Naive B cell (primary cell): ENCODE measurements around the gene RELCH. TPM values are rescaled to one million over a fixed set of nuclear protein-coding genes. Genes with fewer than 3 reads are reported as not detected.

Source experiments
- ATAC-seq, 2 donors: fragments of 150-1000 bp; cut with Tn5 transposase; 2 replicates each; pipeline ENCODE4 v1.10.0; 2021; ENCODE audit warnings: low read depth in 2 of 2, mild to moderate bottlenecking in 2 of 2, moderate library complexity in 2 of 2
- DNase-seq: peaks from one replicate; pipeline ENCODE4 v3.0.0; 2022
- H3K27ac Mint-ChIP-seq, 6 donors: one replicate each; pipeline ENCODE4 v1.8.0; 2020 to 2022; ENCODE audit warnings: mild to moderate bottlenecking in 6 of 6, mixed read lengths in 6 of 6, moderate library complexity in 5 of 6, inconsistent platforms in 2 of 6
- H3K27me3 Mint-ChIP-seq, 3 donors: one replicate each; pipeline ENCODE4 v1.8.0; 2021 to 2022; ENCODE audit warnings: mixed read lengths in 3 of 3, mild to moderate bottlenecking in 1 of 3
- H3K36me3 Mint-ChIP-seq, 2 donors: one replicate each; pipeline ENCODE4 v1.8.0; 2020 to 2022; ENCODE audit warnings: mixed read lengths in 2 of 2, inconsistent platforms in 1 of 2, mild to moderate bottlenecking in 1 of 2
- H3K4me1 Mint-ChIP-seq, 3 donors: one replicate each; pipeline ENCODE4 v1.8.0; 2020 to 2022; ENCODE audit warnings: mixed read lengths in 3 of 3, inconsistent platforms in 1 of 3, mild to moderate bottlenecking in 1 of 3, moderate library complexity in 1 of 3
- H3K4me3 Mint-ChIP-seq, 8 donors: one replicate each; pipeline ENCODE4 v1.8.0; 2020 to 2022; ENCODE audit warnings: mild to moderate bottlenecking in 8 of 8, mixed read lengths in 8 of 8, moderate library complexity in 8 of 8, inconsistent platforms in 2 of 8
- H3K9me3 Mint-ChIP-seq, 7 donors: one replicate each; pipeline ENCODE4 v1.8.0; 2020 to 2022; ENCODE audit warnings: mixed read lengths in 7 of 7, mild to moderate bottlenecking in 5 of 7, inconsistent platforms in 2 of 7, moderate library complexity in 1 of 7
- polyA plus RNA-seq, 6 donors: library from polyadenylated mRNA; unstranded; fragments of 300-500 nt; fragmentation: Illumina TruSeq; gene quantifications; one replicate each; pipeline ENCODE4 v1.2.3, GENCODE V29; 2021; ENCODE audit warnings: low read depth in 6 of 6

The RELCH gene
- polyA plus RNA-seq, 6 donors from 2014 or later: 6.9 to 19.6 (median 11.8) TPM

DNA sequence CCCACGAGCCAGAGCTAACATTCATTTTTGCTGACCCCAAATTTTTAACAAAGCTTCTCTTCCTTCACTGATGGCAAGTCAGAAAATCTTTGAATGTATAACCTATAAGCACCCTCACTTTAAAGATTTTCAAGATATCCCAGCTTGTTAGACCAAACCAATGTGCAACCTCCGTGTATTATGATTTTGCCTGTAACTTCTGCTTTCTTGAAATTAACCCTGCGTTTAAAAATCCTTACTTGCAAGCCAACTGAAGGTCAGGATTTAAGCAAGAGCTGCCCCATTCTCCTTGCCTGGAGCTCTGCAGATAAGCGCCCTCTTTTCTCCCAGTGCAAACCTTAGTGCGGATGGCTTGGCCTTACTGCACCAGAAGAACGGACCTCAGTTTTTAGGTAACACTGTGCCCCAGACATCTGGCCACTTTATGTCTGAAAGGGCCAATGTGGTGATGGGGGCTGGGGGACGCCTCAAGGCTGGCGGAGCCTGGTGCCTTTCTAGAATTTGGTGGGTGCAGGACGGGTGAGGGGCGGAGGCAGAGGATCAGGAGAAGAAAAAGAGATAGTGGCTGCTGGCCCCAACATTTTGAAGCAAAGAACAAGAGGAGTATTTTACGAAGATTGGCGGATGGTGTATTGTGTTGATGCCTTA, 137.2 kb downstream of the RELCH start:
- peak in 1 of 2 donors; percentile 3 for ATAC-seq
- Mint-ChIP-seq H3K4me1 (peaks cover 17 to 22% (median 18%) of the 10 kb centered on the region in 3 donors), H3K27me3 (peaks cover 57 to 62% (median 59%) of the 10 kb centered on the region in 3 donors)

DNA sequence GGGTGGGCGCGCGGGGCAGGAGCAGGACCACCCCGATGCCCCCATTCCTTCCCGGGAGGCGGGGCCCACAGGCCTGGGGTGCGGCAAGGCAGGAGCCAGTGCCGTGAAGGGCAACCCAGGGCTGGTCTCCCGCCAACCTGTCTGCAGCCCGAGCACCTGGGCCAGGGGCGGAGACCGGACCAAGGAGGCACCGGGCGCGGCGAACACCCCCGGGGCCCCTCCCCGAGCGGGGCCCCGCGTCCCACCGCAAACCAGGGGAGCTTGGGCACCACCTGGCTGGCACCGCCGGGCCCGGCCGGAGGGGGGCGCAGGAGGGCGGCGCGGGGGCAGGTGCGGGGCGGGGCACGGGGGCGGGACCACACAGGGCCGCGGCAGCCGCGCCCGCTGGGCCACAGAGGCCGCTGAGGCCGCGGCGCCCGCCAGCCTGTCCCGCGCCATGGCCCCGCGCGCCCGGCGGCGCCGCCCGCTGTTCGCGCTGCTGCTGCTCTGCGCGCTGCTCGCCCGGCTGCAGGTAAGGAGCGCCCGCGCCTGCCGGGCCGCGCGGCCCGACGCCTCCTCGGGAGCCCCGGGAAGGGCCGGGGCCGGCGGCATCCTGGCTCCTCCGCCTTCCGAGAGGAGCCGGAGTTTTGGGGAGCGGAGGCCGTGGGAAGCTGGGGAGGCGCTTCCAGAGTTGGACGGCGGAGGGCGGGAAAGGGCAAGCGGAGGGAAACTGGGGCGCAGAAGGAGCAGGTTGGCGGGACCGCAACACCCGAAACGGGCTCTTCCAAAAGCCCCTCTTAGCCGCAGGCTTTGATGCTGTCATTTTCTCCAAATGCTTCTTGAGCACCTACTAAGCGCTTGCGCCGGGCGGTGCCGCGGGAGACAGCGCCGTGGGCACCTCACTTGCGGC, 138.1 kb downstream of the RELCH start, which contains the start of gene TNFRSF11A:
TSS of gene TNFRSF11A (plus strand) at position 394 of the 889 bp plus-strand sequence. CDS start at position 437, 43 bp downstream.
- DNase-seq (peak; percentile 53), ATAC-seq (peak; percentile 84 to 89)
- H3K9me3 Mint-ChIP-seq: no peaks in the 10 kb centered on the region
- H3K4me1 Mint-ChIP-seq: peaks cover 17 to 22% (median 18%) of the 10 kb centered on the region in 3 donors
- peak within 1 kb of the TSS; percentile 80 to 95 (median 90) for H3K4me3 Mint-ChIP-seq
- no peaks in the 10 kb centered on the region for H3K36me3 Mint-ChIP-seq
- H3K27me3 Mint-ChIP-seq: peaks cover 65 to 70% (median 66%) of the 10 kb centered on the region in 3 donors
- peak within 1 kb of the TSS in 4 of 6 donors; percentile 5 to 86 (median 25) for H3K27ac Mint-ChIP-seq

More for the DNA sequence above, 137.2 kb downstream of the RELCH start:
- no peaks in the 10 kb centered on the region for H3K9me3 Mint-ChIP-seq
- DNase-seq: peak; percentile 5
- peak overlapping the region in 4 of 6 donors; percentile 5 to 86 (median 25) for H3K27ac Mint-ChIP-seq
- H3K4me3 Mint-ChIP-seq: peak overlapping the region; percentile 78 to 95 (median 85)
- no peaks in the 10 kb centered on the region for H3K36me3 Mint-ChIP-seq

DNA sequence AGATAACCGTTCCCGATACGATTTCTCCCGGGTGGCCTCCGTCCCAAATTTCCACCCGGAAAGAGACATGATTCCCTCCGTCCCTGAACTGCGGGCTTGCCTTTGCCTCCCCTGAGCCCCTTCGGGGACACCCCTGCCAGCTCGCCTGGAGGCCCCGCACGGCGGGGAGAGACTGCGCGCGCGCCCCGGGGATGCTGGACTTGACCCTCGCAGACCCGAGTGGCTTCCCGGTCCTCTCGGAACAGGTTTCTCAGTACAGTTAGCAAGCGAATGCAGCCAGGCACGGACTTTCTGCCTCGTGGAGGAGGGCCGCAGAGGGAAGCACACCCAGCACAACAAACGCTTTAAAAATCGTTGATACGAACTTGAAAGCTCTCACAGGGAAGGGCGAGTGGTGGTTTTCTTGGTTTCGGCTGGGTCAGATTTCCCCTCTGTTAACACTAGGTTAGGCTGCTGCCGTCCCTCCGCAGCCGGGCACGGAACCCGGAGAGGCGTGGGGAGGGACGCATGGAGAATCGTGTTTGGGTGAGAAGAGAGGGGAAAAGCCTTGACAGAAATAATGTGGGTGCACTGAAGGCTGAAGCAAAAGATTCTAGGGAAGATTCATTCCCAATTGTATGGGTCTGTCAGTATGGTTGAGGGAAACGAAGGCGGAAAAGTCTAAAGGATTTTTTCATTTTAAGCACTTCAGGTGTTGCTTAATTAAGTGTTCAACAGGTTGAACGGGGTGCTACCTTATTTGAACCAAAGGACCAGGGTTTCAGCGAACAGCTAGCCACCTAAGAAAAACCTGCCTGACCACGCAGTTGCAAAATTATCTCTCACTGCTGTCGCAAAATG, 139.0 kb downstream of the RELCH start:
- H3K9me3 Mint-ChIP-seq: no peaks in the 10 kb centered on the region
- H3K4me3 Mint-ChIP-seq: peak overlapping the region; percentile 77 to 94 (median 90)
- ATAC-seq: peak; percentile 15 to 18
- DNase-seq: peak; percentile 28
- H3K36me3 Mint-ChIP-seq: no peaks in the 10 kb centered on the region
- peaks cover 17 to 22% (median 18%) of the 10 kb centered on the region in 3 donors for H3K4me1 Mint-ChIP-seq
- peaks cover 71 to 78% (median 72%) of the 10 kb centered on the region in 3 donors for H3K27me3 Mint-ChIP-seq
- no peak overlapping the region for H3K27ac Mint-ChIP-seq

DNA sequence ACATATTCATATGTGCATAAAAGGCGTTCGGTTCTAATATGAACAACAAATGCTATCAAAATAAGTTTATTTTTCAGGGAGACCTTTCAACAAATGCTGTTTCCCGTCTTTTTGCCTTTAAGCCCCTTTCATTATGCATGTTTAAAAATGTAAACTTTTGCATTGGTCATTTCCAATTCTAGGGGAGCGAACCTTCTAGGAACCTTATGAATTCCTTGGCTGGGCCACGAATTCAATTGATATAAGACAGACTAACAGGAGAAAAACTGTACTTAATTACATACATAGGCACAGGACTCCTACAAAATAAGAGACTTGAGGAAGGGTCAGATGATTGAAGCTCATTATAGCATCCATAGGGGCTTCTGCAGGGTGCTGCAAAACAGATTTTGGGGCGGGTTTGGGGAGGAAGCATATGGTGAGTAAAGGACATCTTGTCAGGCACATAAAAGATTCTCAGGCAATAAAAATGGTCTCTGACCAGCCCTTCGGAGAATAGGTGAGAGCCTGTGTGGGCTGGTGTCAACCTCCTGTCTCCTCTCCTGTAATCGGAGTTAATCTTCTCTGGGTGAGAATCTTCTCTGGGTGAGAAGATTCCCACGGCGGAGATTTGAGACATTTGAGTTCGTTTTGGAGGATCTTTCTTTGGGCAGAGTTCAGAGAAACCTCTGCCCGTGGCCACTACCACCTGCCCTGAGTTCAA, 139.7 kb downstream of the RELCH start:
- Mint-ChIP-seq H3K4me1 (peaks cover 22 to 24% (median 23%) of the 10 kb centered on the region in 3 donors), H3K4me3 (peak overlapping the region in 6 of 8 donors; percentile 7 to 94 (median 86)), H3K27me3 (peaks cover 76 to 85% (median 79%) of the 10 kb centered on the region in 3 donors), H3K36me3 (no peaks in the 10 kb centered on the region), H3K27ac (no peak overlapping the region), H3K9me3 (no peaks in the 10 kb centered on the region)
- DNase-seq (no peak), ATAC-seq (no peak)

DNA sequence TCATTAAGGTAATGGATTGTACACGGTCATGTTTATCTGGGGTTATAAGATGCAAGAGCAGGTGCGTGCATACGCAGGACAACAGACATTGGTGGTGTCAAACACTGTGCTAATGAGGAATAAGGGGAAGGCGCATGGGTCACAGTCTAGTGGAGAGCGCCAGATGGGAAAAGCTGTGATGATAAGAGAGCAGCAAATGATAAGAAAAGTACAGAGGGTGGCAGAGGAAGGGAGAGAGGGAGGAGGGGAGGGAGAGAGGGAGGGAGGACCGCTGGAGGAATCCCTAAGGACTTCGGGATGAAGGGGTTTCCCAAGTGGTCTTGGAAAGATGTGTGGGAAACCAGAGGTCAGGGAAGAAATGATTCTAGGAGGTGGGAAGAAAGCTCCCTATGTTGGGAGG, 140.9 kb downstream of the RELCH start:
- Mint-ChIP-seq H3K27me3 (peaks cover 70 to 88% (median 81%) of the 10 kb centered on the region in 3 donors), H3K4me3 (no peak overlapping the region), H3K27ac (no peak overlapping the region), H3K4me1 (peaks cover 22 to 32% (median 25%) of the 10 kb centered on the region in 3 donors), H3K9me3 (no peaks in the 10 kb centered on the region), H3K36me3 (no peaks in the 10 kb centered on the region)
- DNase-seq (no peak), ATAC-seq (no peak)

DNA sequence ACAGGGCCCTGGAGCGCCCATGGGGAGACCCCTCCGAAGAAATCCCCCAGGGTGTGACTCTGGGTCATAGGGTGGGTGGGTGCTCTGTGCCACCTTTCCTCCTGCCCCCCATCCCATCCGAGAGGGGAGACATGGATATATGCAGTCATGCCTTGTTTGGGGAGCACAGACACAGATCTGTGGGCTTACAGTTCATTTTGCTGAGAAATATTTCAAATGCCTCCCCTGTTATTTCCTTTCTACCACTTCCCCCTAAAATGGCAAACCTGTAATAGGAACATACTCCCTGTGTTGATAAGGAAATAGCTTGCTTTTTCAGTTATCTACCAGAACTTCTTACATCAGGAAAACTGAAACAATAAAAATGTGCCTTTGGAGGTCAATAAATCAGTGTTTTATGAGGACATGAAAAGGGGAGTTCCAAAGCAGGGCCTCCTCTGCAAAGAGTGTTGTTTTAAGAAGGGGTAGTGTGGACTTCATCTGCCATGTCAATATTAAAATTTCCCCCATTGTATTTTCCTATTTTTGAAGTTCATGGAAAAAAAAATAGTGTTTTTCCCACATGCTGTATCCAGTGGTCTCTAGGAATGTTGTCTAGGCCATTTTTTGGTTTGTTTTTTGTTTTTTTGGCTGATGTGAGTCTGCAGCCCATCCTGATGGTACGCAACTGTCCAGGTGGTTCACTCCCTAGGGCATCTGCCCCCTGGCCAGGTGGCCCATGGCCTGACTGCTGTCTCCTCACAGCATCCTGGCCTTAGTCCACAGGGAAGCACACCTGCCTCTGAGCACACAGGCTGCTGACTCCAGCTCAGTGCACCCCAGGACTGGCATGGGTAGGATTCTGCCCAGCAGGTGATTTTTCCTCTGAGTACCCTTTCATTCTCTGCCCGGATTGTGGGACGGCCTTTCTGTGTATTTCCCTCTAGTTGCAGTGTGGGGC, 141.8 kb downstream of the RELCH start:
- Mint-ChIP-seq H3K27ac (no peak overlapping the region), H3K27me3 (peaks cover 61 to 82% (median 74%) of the 10 kb centered on the region in 3 donors), H3K4me1 (peaks cover 20 to 32% (median 24%) of the 10 kb centered on the region in 3 donors), H3K36me3 (no peaks in the 10 kb centered on the region), H3K4me3 (no peak overlapping the region), H3K9me3 (no peaks in the 10 kb centered on the region)
- no peak for DNase-seq
- ATAC-seq: no peak

DNA sequence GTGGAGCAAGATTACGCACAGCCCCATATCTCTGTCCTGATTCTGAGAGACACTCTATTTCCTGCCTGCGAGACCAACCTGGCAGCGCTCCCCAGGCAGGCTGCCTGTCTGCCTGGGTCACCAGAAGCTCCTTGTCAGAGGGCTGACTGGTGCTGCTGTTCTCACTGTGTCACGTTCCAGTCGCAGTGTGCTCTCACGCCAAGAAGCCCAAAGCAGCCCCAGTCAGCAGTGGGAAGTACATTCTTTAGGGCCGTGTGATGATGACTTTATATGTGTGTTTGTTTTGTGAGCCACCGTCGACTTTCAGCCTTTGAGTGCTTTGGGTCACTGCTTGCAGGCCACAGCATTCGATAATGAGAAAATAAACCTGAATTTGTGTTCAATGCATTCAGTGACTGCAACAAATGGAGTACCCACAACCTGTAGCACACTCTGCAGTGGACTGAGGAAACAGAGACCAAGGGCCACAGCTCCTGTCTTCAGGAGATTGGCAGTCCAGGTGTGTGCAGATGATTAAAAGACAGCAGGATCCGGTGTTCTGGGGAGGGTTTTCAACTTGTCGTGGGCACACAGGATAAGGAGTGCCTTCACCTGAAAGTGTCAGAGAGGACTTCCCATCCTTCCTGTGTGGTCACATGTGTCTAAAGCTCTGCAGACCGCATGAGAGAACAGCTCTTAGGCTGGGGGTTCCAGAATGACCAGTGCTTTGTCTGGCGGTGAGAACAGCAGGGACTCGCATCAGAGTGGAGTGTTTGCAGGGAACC, 142.8 kb downstream of the RELCH start:
- no peaks in the 10 kb centered on the region for H3K9me3 Mint-ChIP-seq
- peaks cover 12 to 25% (median 16%) of the 10 kb centered on the region in 3 donors for H3K4me1 Mint-ChIP-seq
- no peak for DNase-seq
- H3K27me3 Mint-ChIP-seq: peaks cover 57 to 72% (median 65%) of the 10 kb centered on the region in 3 donors
- no peak overlapping the region for H3K4me3 Mint-ChIP-seq
- no peak for ATAC-seq
- no peaks in the 10 kb centered on the region for H3K36me3 Mint-ChIP-seq
- H3K27ac Mint-ChIP-seq: no peak overlapping the region

DNA sequence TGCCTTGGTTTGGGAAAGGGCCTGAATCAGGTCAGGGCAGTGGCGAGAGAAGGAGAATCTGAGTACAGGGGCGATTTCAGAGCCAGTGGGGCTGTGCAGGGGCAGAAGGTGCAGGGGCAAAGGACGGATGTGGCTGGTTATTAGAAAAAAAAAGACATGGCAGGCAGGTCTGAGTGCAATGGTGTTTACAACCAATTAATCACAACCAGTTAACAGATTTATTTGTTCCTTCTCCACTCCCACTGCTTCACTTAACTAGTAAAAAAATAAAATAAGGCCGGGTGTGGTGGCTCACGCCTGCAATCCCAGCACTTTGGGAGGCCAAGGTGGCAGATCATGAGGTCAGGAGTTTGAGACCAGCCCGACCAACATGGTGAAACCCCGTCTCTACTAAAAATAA, 143.6 kb downstream of the RELCH start:
- peak overlapping the region in 1 of 6 donors; percentile 75 for H3K27ac Mint-ChIP-seq
- DNase-seq: no peak
- no peaks in the 10 kb centered on the region for H3K36me3 Mint-ChIP-seq
- H3K27me3 Mint-ChIP-seq: peaks cover 57 to 71% (median 64%) of the 10 kb centered on the region in 3 donors
- H3K4me3 Mint-ChIP-seq: no peak overlapping the region
- peaks cover 12 to 24% (median 16%) of the 10 kb centered on the region in 3 donors for H3K4me1 Mint-ChIP-seq
- ATAC-seq: no peak
- no peaks in the 10 kb centered on the region for H3K9me3 Mint-ChIP-seq

DNA sequence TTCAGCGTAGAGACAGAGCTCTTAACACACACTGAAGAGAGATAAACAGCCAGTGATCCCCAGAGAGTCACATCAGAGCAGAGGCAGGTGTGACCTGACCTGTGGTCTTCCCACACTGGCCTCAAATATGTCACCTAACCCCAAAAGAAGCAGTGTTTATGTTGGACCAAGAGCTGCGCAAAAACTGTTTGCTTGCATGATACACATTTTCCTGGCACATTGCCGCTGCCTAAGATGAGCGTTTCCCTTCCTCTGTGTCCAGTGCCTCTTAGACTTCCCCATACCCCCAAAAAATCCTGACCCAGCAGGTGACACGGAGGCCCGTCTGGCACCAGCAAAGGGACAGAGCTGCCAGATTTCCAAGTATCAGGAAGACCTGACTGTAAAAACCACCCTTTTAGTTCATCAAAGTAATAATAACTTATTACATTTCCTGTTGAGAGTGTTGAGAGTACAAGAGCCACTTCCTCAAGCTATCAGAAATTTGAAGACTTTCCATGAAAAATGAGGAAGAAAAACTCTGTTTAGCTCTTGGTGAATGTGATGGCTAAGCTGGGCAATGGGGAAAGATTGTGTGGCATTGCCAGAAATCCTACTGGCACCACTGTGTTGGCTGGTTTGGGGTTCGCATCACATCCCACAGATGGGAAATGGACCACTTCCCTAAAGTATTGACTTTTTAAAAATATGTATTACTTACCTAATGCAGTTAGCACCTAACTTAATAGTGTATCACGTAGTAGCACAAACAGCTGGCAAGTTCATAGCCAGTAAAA, 144.7 kb downstream of the RELCH start:
- Mint-ChIP-seq H3K4me1 (peaks cover 3 to 14% (median 8%) of the 10 kb centered on the region in 3 donors), H3K27ac (peak overlapping the region in 1 of 6 donors; percentile 78), H3K4me3 (no peak overlapping the region), H3K9me3 (no peaks in the 10 kb centered on the region), H3K27me3 (peaks cover 48 to 60% (median 53%) of the 10 kb centered on the region in 3 donors), H3K36me3 (no peaks in the 10 kb centered on the region)
- no peak for ATAC-seq
- no peak for DNase-seq

DNA sequence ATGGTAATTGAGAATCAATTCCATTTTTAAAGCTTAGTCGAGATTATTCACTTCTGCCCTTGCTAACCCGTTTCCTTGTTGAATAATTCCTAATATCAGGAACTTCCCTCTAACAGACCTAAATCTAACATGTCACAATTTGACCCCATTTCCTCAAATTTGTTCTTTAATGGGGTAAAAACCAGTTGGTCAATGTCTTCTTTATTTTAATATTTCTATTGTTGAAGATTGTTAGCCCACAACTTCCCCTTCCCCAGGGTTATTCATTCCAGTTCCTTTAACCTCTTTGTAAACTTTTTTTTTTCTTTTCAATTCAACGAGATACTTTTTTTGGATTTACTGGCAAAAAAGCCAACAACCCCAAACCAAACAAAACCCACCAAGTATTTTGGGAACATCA, 145.4 kb downstream of the RELCH start:
- DNase-seq (no peak), ATAC-seq (no peak)
- no peak overlapping the region for H3K27ac Mint-ChIP-seq
- H3K4me1 Mint-ChIP-seq: peaks cover 0 to 14% (median 8%) of the 10 kb centered on the region in 3 donors
- peaks cover 43 to 60% (median 52%) of the 10 kb centered on the region in 3 donors for H3K27me3 Mint-ChIP-seq
- no peaks in the 10 kb centered on the region for H3K36me3 Mint-ChIP-seq
- H3K9me3 Mint-ChIP-seq: no peaks in the 10 kb centered on the region
- H3K4me3 Mint-ChIP-seq: no peak overlapping the region
